NCI-H748 (cell line): ENCODE measurements around the gene AREL1.
"Not testable (repeated sequence)": the region's sequence is repeated elsewhere in the genome, so short reads cannot be mapped to it uniquely, and the experiment has no call there.

Source experiments
- DNase-seq: peaks from one replicate; lab custom pipeline; 2025; ENCODE audit not compliant: unreplicated experiment; lab: John Stamatoyannopoulos, UW

AREL1 gene, protein sequence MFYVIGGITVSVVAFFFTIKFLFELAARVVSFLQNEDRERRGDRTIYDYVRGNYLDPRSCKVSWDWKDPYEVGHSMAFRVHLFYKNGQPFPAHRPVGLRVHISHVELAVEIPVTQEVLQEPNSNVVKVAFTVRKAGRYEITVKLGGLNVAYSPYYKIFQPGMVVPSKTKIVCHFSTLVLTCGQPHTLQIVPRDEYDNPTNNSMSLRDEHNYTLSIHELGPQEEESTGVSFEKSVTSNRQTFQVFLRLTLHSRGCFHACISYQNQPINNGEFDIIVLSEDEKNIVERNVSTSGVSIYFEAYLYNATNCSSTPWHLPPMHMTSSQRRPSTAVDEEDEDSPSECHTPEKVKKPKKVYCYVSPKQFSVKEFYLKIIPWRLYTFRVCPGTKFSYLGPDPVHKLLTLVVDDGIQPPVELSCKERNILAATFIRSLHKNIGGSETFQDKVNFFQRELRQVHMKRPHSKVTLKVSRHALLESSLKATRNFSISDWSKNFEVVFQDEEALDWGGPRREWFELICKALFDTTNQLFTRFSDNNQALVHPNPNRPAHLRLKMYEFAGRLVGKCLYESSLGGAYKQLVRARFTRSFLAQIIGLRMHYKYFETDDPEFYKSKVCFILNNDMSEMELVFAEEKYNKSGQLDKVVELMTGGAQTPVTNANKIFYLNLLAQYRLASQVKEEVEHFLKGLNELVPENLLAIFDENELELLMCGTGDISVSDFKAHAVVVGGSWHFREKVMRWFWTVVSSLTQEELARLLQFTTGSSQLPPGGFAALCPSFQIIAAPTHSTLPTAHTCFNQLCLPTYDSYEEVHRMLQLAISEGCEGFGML

GRCh38 chr14:74712499-74713394 is at the start of gene AREL1, which contains the start of gene FCF1:
Gene AREL1, minus strand, starts transcription at chr14:74713080. Its CDS starts 27,465 bp downstream, at chr14:74685615.
Gene FCF1, plus strand, starts transcription at chr14:74713144. Its CDS starts 54 bp downstream, at chr14:74713198.
- no peak for DNase-seq

GRCh38 chr14:74758505-74758904 is 45.6 kb upstream of the AREL1 start:
- DNase-seq = not testable (repeated sequence)

DNA sequence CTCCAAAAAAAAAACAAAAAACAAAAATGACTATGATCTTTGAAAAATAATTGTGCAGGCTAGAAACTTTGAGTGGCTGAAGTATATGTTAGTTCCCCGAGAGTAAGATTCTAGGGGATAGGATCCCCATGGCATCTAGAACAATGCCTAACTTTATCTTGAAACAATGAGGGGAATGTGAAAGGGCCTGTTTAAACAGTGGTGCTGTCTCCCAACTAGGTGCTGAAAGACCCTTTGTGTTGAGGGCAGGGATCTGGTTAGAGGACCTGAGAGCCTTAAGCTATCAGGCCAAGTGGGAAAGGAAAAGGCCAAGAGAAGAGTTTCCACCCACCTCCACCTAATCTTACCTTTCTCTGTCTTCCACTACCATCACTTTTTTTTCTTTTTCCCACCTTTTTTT is 43.4 kb upstream of the AREL1 start:
- DNase-seq = no peak

GRCh38 chr14:74754899-74755298 is 42.0 kb upstream of the AREL1 start:
- no peak for DNase-seq

- no peak for DNase-seq
Measured at GRCh38 chr14:74754157-74754556, 41.3 kb upstream of the AREL1 start.

- no peak for DNase-seq
Measured at GRCh38 chr14:74747237-74747636, 34.4 kb upstream of the AREL1 start.

- DNase-seq = no peak
Measured at GRCh38 chr14:74739293-74740030, 26.6 kb upstream of the AREL1 start.

DNA sequence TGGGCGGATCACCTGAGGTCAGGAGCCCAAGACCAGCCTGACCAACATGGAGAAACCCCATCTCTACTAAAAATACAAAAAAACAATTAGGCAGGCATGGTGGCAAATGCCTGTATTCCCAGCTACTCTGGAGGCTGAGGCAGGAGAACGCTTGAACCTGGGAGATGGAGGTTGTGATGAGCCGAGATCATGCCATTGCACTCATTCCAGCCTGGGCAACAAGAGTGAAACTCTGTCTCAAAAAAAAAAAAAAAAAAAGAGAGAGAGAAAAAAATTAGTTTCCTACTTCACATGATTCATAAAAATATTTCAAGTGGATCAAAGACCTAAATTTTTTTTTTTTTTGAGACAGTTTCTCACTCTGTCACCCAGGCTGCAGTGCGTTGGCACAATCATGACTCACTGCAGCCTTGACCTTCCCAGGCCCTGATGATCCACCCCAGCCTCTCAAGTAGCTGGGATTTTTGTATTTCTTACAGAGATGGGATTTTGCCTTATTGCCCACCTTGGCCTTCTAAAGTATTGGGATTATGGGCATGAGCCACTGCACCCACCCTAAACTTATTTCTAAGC is 25.0 kb upstream of the AREL1 start:
- no peak for DNase-seq

DNA sequence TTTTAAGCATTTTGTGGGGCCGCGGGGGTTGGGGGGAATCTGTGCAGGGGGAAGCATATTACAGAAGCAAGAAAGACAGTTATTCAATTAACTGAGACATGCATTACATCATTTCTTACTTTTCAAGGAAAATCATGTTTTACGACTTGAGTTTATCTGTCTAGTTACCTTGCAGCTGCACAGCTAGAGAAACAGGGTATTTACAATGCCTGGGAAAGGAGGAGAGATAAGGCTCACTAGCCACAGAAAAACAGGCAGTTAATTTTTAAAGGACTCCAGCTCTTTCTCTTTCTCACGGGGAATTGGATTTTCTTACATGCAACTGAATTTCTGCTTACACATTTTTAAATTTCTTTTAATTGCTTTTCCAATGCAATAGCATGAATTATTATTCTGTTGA is 22.2 kb upstream of the AREL1 start:
- DNase-seq = no peak

GRCh38 chr14:74733221-74733620 is 20.3 kb upstream of the AREL1 start:
- no peak for DNase-seq

- no peak for DNase-seq
Measured at GRCh38 chr14:74732387-74732786, 19.5 kb upstream of the AREL1 start.

GRCh38 chr14:74723134-74723533 is 10.3 kb upstream of the AREL1 start:
- no peak for DNase-seq

DNA sequence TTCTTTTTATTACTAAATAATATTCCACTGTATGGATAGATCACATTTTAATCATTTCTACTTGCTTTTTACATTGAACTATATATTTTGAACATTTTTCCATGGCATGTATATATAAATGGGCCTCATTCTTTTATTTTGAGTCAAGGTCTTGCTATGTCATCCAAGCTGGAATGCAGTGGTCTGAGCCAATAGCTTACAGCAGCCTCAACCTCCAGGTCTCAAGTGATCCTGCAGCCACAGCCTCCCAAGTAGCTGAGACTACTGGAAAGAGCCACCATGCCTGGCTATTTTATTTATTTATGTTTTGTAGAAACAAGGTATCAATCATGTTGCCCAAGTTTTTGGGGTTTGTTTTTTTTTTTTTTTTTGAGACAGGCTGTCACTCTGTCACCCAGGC is 7.6 kb upstream of the AREL1 start:
- no peak for DNase-seq

DNA sequence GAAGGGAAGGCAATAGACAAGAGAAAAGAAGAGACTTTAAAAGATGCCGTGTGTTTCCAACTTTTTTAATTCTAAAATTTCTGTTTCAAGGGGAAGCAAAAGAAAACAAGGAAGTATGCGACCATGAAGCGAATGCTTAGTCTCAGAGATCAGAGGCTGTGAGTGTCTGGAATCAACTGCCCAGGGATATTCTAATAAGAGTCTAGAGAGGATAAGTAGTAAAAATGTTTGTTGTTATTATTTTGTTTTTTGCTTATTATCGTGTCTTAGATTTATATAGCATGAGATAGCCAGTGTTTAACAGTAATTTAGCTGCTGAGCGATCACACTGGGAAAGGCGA is 485 bp upstream of the AREL1 start:
- DNase-seq = no peak

- DNase-seq = no peak
Measured at GRCh38 chr14:74711651-74712050, 1.2 kb downstream of the AREL1 start.

GRCh38 chr14:74710480-74710879 is 2.4 kb downstream of the AREL1 start:
- DNase-seq = no peak

- no peak for DNase-seq
Measured at GRCh38 chr14:74705613-74706500, 7.0 kb downstream of the AREL1 start.

DNA sequence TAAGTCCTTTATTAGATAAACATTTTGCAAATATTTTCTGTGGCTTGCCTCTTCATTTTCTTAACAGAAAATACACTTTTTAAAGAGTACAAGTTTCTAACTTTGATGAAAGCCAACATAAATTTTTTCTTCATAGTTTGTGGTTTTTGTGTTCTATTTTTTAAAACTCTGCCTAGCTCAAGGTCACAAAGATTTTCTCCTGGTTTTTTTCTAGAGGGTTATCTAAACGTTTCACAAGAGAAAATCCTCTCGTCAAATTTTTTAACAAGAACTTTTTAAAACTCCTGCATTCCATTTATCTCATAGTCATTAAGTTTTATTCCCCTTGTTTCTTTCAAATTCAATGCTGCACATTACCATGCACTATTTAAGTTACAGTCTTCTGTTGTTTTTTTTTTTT is 8.2 kb downstream of the AREL1 start:
- DNase-seq = no peak

DNA sequence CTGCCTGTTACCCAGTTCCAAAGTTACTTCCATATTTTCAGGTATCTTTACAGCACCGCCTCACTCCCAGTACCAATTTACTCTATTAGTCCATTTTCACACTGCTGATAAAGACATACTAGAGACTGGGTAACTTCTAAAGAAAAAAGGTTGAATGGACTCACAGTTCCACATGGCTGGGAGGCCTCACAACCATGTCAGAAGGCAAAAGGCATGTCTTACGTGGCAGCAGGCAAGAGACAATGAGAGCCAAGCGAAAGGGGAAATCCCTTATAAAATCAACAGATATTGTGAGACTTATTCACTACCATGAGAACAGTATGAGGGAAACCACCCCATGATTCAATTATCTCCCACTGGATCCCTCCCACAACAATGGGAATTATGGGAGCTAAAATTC is 9.8 kb downstream of the AREL1 start:
- DNase-seq = no peak
